PC-3 (cell line): ENCODE data around the gene SLC39A11. TPM values are rescaled to one million over a fixed set of nuclear protein-coding genes. Genes with fewer than 3 reads are reported as not detected.

Experiments
- ATAC-seq: fragments of 200-7000 bp; cut with Tn5 transposase; 2 replicates; pipeline ENCODE4 v1.9.1; 2020; ENCODE audit warnings: mild to moderate bottlenecking, moderate library complexity
- BruUV-seq: library from RNA; stranded (reverse); fragments of 400-500 nt; replicated peaks from 2 replicates; lab custom pipeline; 2021; lab: Mats Ljungman, UMichigan
- CTCF ChIA-PET: fragments of 300-600 bp; sonication (Branson Sonifier 250); formaldehyde crosslinking; loops from one replicate; lab custom pipeline; 2022; ENCODE audit warnings: antibody characterized with exemption; lab: Charles Lee
- POLR2A ChIA-PET: fragments of 300-600 bp; sonication (Branson Sonifier 250); formaldehyde crosslinking; loops from one replicate; lab custom pipeline; 2022; ENCODE audit warnings: antibody characterized with exemption; ENCODE audit not compliant: unreplicated experiment; lab: Charles Lee
- DNase-seq: peaks from one replicate; pipeline ENCODE4 v3.0.0-alpha.2; 2015
- H2AFZ ChIP-seq: fragments of 300-600 bp; sonication (generic); 2 replicates; pipeline ENCODE4 v1.6.0; 2016; ENCODE audit warnings: antibody characterized with exemption, low read length
- H3F3A ChIP-seq: fragments of 300-600 bp; sonication (generic); one replicate; pipeline ENCODE4 v1.6.0; 2017; ENCODE audit warnings: antibody characterized with exemption, low read length, control low read depth, mild to moderate bottlenecking; ENCODE audit not compliant: unreplicated experiment
- H3K27ac ChIP-seq: fragments of 300-600 bp; sonication (generic); 2 replicates; pipeline ENCODE4 v1.5.1; 2016; ENCODE audit warnings: mild to moderate bottlenecking, low read length
- H3K27me3 ChIP-seq: fragments of 300-600 bp; sonication (generic); 2 replicates; pipeline ENCODE4 v1.6.1; 2016; ENCODE audit warnings: low read length, mixed read lengths
- H3K36me3 ChIP-seq: fragments of 300-600 bp; sonication (generic); 2 replicates; pipeline ENCODE4 v1.6.1; 2016; ENCODE audit warnings: low read depth, mixed run types, low read length, mixed read lengths
- H3K4me1 ChIP-seq: fragments of 300-600 bp; sonication (generic); 2 replicates; pipeline ENCODE4 v1.5.1; 2016; ENCODE audit warnings: low read length; ENCODE audit not compliant: insufficient read depth
- H3K4me2 ChIP-seq: fragments of 300-600 bp; sonication (generic); 2 replicates; pipeline ENCODE4 v1.6.0; 2016; ENCODE audit warnings: low read length
- H3K4me3 ChIP-seq: fragments of 300-600 bp; sonication (generic); 2 replicates; pipeline ENCODE4 v1.5.1; 2016; ENCODE audit warnings: mild to moderate bottlenecking, low read length, mixed read lengths
- H3K79me2 ChIP-seq: fragments of 300-600 bp; sonication (generic); 2 replicates; pipeline ENCODE4 v1.6.1; 2017; ENCODE audit warnings: low read length, mixed read lengths
- H3K9ac ChIP-seq: fragments of 300-600 bp; sonication (generic); 2 replicates; pipeline ENCODE4 v1.6.0; 2016; ENCODE audit warnings: mild to moderate bottlenecking, low read length
- H3K9me2 ChIP-seq: fragments of 300-600 bp; sonication (generic); replicated peaks from 2 replicates; pipeline ENCODE4 v1.6.1; 2016; ENCODE audit warnings: mixed run types, low read length, mixed read lengths
- H3K9me3 ChIP-seq: fragments of 300-600 bp; sonication (generic); 2 replicates; pipeline ENCODE4 v1.6.1; 2016; ENCODE audit warnings: low read length, mixed read lengths
- H4K20me1 ChIP-seq: fragments of 300-600 bp; sonication (generic); 2 replicates; pipeline ENCODE4 v1.6.1; 2016; ENCODE audit warnings: low read length, mixed read lengths
- CTCF ChIP-seq: fragments of 300-600 bp; sonication (generic); conservative IDR thresholded peaks from 2 replicates; pipeline ENCODE4 v1.5.1; 2017; ENCODE audit warnings: antibody characterized with exemption, low read depth, mild to moderate bottlenecking, low read length
- EZH2 ChIP-seq: fragments of 300-600 bp; sonication (generic); IDR thresholded peaks from one replicate; pipeline ENCODE4 v1.6.1; 2017; ENCODE audit warnings: antibody characterized with exemption, mild to moderate bottlenecking, low read length; ENCODE audit not compliant: unreplicated experiment
- EZH2phosphoT487 ChIP-seq: fragments of 300-600 bp; sonication (generic); IDR thresholded peaks from 2 replicates; pipeline ENCODE4 v1.6.1; 2018; ENCODE audit warnings: mild to moderate bottlenecking, antibody characterized with exemption, low read length, borderline replicate concordance
- intact Hi-C: fragments of 100-400 bp; cut with micrococcal nuclease; formaldehyde crosslinking; loops from 2 replicates; pipeline ENCODE4 v1.9.0; 2023
- total RNA-seq: library from RNA; depleted of rRNA; stranded (reverse); fragments of >200 nt; gene quantifications from 2 replicates; pipeline ENCODE4 v1.2.3, GENCODE V29; 2014

SLC39A11 gene
- total RNA-seq, 1 experiment from 2014 or later, result 37.7 TPM

DNA sequence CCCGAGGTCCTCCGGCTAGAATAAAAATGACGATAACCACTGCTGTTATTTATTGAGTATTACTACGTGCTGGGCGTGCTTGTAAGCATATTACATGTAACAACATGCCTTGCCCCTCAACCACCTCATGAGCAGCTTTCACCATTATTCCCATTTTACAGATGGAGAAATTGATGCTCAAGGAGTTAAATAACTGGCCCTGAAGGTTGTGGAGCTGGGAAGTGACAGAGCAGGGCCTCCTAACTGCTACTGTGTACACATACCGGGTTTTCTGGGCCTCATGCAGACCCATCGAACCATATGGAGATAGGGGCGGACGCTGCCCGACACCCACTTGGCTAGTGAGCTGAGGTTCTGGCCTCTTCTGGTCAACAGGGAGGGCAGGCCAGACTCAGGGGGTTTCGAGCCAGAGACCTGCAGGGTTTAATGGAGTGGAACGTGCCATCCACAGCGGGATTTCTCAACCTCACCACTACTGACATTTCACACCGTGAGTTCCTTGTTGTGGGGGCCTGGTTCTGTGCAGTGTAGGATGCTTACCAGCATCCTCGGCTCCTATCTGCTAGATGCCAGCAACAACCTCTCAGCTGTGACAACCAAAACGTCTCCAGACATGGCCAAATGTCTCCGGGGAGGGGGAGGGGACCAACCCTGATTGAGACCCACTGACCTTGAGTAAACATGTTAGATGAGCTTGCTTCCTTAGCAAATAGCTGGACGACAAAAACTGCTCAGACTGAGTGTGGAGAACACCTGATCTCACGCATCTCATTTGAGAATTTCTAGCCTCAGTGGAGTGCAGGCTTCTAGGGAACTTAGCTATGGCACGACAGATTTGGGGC lies 432.0 kb downstream of the SLC39A11 start:
- Histone ChIP-seq H3K27me3 (no peaks in the 10 kb centered on the region), H3K36me3 (no peaks in the 10 kb centered on the region), H3K4me2 (peak overlapping the region; percentile 48; the same call in 1 of the 2 replicates), H3K4me3 (no peak overlapping the region), H3F3A (no peaks in the 10 kb centered on the region), H3K4me1 (peaks cover 48% of the 10 kb centered on the region), H3K79me2 (no peaks in the 10 kb centered on the region), H2AFZ (no peak overlapping the region), H3K27ac (peak overlapping the region; percentile 95), H3K9me2 (no peaks in the 10 kb centered on the region), H3K9me3 (no peaks in the 10 kb centered on the region), H4K20me1 (no peaks in the 10 kb centered on the region), H3K9ac (peak overlapping the region; percentile 86)
- DNase-seq (no peak), ATAC-seq (no peak)
- intact Hi-C loops, result no loop called here
- TF ChIP-seq EZH2, result no peak
- no peak for TF ChIP-seq EZH2phosphoT487
- no peak for TF ChIP-seq CTCF
- ChIA-PET CTCF (no interaction called here), POLR2A (no interaction called here)
- BruUV-seq, result no TSS peak

- Histone ChIP-seq H3K4me2 (no peak overlapping the region), H3K27ac (peak overlapping the region; percentile 95), H3K9ac (no peak overlapping the region), H3K9me2 (no peaks in the 10 kb centered on the region), H3K79me2 (no peaks in the 10 kb centered on the region), H4K20me1 (no peaks in the 10 kb centered on the region), H3F3A (no peaks in the 10 kb centered on the region), H3K4me3 (no peak overlapping the region), H3K4me1 (peaks cover 48% of the 10 kb centered on the region), H2AFZ (no peak overlapping the region), H3K9me3 (no peaks in the 10 kb centered on the region), H3K36me3 (no peaks in the 10 kb centered on the region), H3K27me3 (no peaks in the 10 kb centered on the region)
- TF ChIP-seq CTCF, result no peak
- no peak for TF ChIP-seq EZH2phosphoT487
- TF ChIP-seq EZH2, result no peak
- BruUV-seq, result no TSS peak
- ChIA-PET CTCF (no interaction called here), POLR2A (no interaction called here)
- intact Hi-C loops, result no loop called here
- no peak for DNase-seq
- no peak for ATAC-seq
These were observed 432.7 kb downstream of the SLC39A11 start for GRCh38 chr17:72659811-72660210.

DNA sequence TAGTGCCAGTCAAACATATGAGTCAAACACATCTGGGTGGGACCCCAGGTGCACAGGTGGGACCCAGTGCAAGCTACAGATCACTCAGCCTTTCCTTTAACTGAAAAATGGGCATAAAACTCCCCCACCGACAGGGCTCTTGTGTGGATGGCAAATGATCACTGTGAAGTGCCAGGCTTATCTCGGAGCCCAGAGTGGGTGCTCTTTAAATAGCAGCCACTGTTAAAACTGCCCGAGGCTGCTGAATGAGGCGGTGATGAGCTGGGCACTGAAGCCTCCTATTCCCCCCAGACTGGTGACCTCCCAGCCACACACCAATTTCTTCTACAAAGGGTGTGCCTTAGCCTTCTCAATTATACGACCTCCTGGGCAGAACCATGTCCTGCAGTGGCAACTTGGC lies 433.8 kb downstream of the SLC39A11 start:
- Histone ChIP-seq H4K20me1 (no peaks in the 10 kb centered on the region), H3K36me3 (no peaks in the 10 kb centered on the region), H3F3A (no peaks in the 10 kb centered on the region), H3K4me2 (no peak overlapping the region), H3K79me2 (no peaks in the 10 kb centered on the region), H2AFZ (no peak overlapping the region), H3K9ac (0 out of 2 replicates have a peak overlapping the region, but pooled peaks have one; percentile 34), H3K27ac (peak overlapping the region; percentile 76), H3K9me2 (no peaks in the 10 kb centered on the region), H3K9me3 (no peaks in the 10 kb centered on the region), H3K4me1 (peaks cover 48% of the 10 kb centered on the region), H3K27me3 (no peaks in the 10 kb centered on the region), H3K4me3 (no peak overlapping the region)
- POLR2A ChIA-PET, result no interaction called here
- TF ChIP-seq EZH2 (no peak), EZH2phosphoT487 (no peak), CTCF (no peak)
- CTCF ChIA-PET, result interaction anchor here (0.7 kb wide), 1 partner anchor 102 kb away, joined by 3 read pairs; no protein-coding TSS in a partner anchor
- BruUV-seq, result no TSS peak
- DNase-seq (no peak), ATAC-seq (no peak)
- intact Hi-C loops, result no loop called here
